Natural killer cell (primary cell): ENCODE measurements around the gene PARVB. TPM values are rescaled to one million over a fixed set of nuclear protein-coding genes. Genes with fewer than 3 reads are reported as not detected.

Source experiments
- ATAC-seq, 3 donors: fragments of 150-1000 bp in 2 of 3; fragments of 200-7000 bp in 1 of 3; cut with Tn5 transposase; 1 replicate in 1 of 3; 2 replicates in 2 of 3; pipeline ENCODE4 v1.10.0; 2021; ENCODE audit warnings: mild to moderate bottlenecking in 2 of 3, moderate library complexity in 2 of 3
- DNase-seq, 2 donors: peaks; one replicate each; pipeline versions ENCODE4 v3.0.0 to v3.0.0-alpha.2; 2013 to 2021; ENCODE audit warnings: mixed read lengths in 1 of 2
- H3K27ac ChIP-seq: one replicate; pipeline ENCODE4 v1.5.1; 2013; ENCODE audit warnings: mild to moderate bottlenecking, low read length
- H3K27me3 ChIP-seq: one replicate; pipeline ENCODE4 v1.6.1; 2013; ENCODE audit warnings: low read length; ENCODE audit not compliant: control insufficient read depth, insufficient read depth
- H3K36me3 ChIP-seq: one replicate; pipeline ENCODE4 v1.6.1; 2013; ENCODE audit warnings: low read length; ENCODE audit not compliant: control insufficient read depth, insufficient read depth
- H3K4me1 ChIP-seq: one replicate; pipeline ENCODE4 v1.6.1; 2013; ENCODE audit warnings: low read length; ENCODE audit not compliant: control insufficient read depth, insufficient read depth
- H3K4me3 ChIP-seq: one replicate; pipeline ENCODE4 v1.5.1; 2013; ENCODE audit warnings: low read length
- H3K9me3 ChIP-seq: one replicate; pipeline ENCODE4 v1.6.1; 2013; ENCODE audit warnings: low read length; ENCODE audit not compliant: control insufficient read depth, insufficient read depth
- H3K27ac Mint-ChIP-seq, 2 donors: one replicate each; pipeline ENCODE4 v1.8.0; 2022; ENCODE audit warnings: mild to moderate bottlenecking in 2 of 2, mixed read lengths in 2 of 2, moderate library complexity in 1 of 2
- H3K27me3 Mint-ChIP-seq, 2 donors: one replicate each; pipeline ENCODE4 v1.8.0; 2022; ENCODE audit warnings: low read depth in 2 of 2, mixed read lengths in 2 of 2
- H3K36me3 Mint-ChIP-seq: one replicate; pipeline ENCODE4 v1.8.0; 2022; ENCODE audit warnings: mixed read lengths
- H3K4me1 Mint-ChIP-seq, 2 donors: one replicate each; pipeline ENCODE4 v1.8.0; 2022; ENCODE audit warnings: mixed read lengths in 2 of 2
- H3K4me3 Mint-ChIP-seq: one replicate; pipeline ENCODE4 v1.8.0; 2022; ENCODE audit warnings: mild to moderate bottlenecking, moderate library complexity, mixed read lengths
- H3K9me3 Mint-ChIP-seq, 2 donors: one replicate each; pipeline ENCODE4 v1.8.0; 2022; ENCODE audit warnings: mixed read lengths in 2 of 2
- WGBS: methylation state at CpG from one replicate; pipeline ENCODE4 v1.1.7; 2013; ENCODE audit warnings: missing lambda C conversion rate; ENCODE audit not compliant: insufficient coverage; 5-methylcytosine and 5-hydroxymethylcytosine counted together
- intact Hi-C: fragments of 100-400 bp; cut with micrococcal nuclease; formaldehyde crosslinking; loops from one replicate; pipeline ENCODE4 v1.14.2; 2022
- total RNA-seq, 4 donors: library from RNA; stranded (reverse); fragments of 120-200 nt in 1 of 4; gene quantifications; one replicate each; pipeline versions ENCODE4 v1.2.3 to v1.2.4, GENCODE V29; 2013 to 2022
- TF ChIP-seq, protein P1 (sequence below): fragments of 200-600 bp; IDR thresholded peaks from one replicate; pipeline ENCODE4 v1.8.0; 2022; ENCODE audit warnings: antibody characterized with exemption

The PARVB gene
- total RNA-seq, 3 donors from 2014 or later (not counting 1 experiment from before 2014, with no cell fraction given): 2.9 to 12.5 (median 8.1) TPM

GRCh38 chr22:44144046-44144569, 120.0 kb downstream of the PARVB start:
- Mint-ChIP-seq H3K27me3 (peaks cover 0 to 5% of the 10 kb centered on the region in 2 donors), H3K36me3 (no peaks in the 10 kb centered on the region), H3K9me3 (no peaks in the 10 kb centered on the region), H3K4me1 (no peaks in the 10 kb centered on the region), H3K27ac (no peak overlapping the region), H3K4me3 (no peak overlapping the region)
- TF ChIP-seq, protein P1, sequence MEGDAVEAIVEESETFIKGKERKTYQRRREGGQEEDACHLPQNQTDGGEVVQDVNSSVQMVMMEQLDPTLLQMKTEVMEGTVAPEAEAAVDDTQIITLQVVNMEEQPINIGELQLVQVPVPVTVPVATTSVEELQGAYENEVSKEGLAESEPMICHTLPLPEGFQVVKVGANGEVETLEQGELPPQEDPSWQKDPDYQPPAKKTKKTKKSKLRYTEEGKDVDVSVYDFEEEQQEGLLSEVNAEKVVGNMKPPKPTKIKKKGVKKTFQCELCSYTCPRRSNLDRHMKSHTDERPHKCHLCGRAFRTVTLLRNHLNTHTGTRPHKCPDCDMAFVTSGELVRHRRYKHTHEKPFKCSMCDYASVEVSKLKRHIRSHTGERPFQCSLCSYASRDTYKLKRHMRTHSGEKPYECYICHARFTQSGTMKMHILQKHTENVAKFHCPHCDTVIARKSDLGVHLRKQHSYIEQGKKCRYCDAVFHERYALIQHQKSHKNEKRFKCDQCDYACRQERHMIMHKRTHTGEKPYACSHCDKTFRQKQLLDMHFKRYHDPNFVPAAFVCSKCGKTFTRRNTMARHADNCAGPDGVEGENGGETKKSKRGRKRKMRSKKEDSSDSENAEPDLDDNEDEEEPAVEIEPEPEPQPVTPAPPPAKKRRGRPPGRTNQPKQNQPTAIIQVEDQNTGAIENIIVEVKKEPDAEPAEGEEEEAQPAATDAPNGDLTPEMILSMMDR: no peak
- Histone ChIP-seq H3K9me3 (no peaks in the 10 kb centered on the region), H3K4me1 (no peaks in the 10 kb centered on the region), H3K36me3 (no peaks in the 10 kb centered on the region), H3K27ac (no peak overlapping the region), H3K27me3 (no peaks in the 10 kb centered on the region), H3K4me3 (no peak overlapping the region)
- intact Hi-C loops: no loop called here
- 87% methylated on average over 10 of the region's 10 CpGs for WGBS
- DNase-seq (no peak), ATAC-seq (no peak)

DNA sequence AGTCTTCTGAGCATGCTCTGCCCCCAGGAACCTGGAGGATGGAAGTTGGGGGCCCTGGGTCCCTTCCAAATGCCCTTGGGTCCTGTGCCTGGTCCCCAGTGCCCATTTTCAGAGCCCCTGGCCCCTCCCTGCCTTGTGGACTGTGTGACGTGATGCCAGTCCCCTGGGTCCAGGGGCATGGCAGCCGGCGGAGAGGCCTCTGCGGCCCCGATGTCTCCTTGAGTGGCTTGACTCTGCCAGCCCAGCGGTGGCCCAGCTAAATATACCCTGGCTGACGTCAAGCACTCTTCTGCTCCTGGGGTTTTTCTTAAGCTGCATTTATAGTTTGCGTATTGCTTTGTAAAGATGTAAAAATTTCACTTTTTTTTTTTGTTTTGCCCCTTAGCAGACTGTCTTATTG, 121.4 kb downstream of the PARVB start:
- 82% methylated on average over 8 of the region's 8 CpGs for WGBS
- TF ChIP-seq, protein P1: no peak
- Histone ChIP-seq H3K36me3 (no peaks in the 10 kb centered on the region), H3K9me3 (no peaks in the 10 kb centered on the region), H3K27ac (no peak overlapping the region), H3K4me3 (no peak overlapping the region), H3K4me1 (no peaks in the 10 kb centered on the region), H3K27me3 (no peaks in the 10 kb centered on the region)
- no peak for ATAC-seq
- intact Hi-C loops: no loop called here
- Mint-ChIP-seq H3K4me1 (no peaks in the 10 kb centered on the region), H3K4me3 (no peak overlapping the region), H3K27ac (no peak overlapping the region), H3K9me3 (no peaks in the 10 kb centered on the region), H3K27me3 (peaks cover 0 to 9% of the 10 kb centered on the region in 2 donors), H3K36me3 (no peaks in the 10 kb centered on the region)
- DNase-seq: no peak

- intact Hi-C loops: no loop called here
- no peak overlapping the region for H3K27ac Mint-ChIP-seq
- no peaks in the 10 kb centered on the region for H3K27me3 ChIP-seq
- H3K9me3 Mint-ChIP-seq: no peaks in the 10 kb centered on the region
- no peak overlapping the region for H3K4me3 ChIP-seq
- DNase-seq (no peak), ATAC-seq (peak in 1 of 3 donors; percentile 33)
- TF ChIP-seq, protein P1: no peak
- H3K4me1 ChIP-seq: no peaks in the 10 kb centered on the region
- WGBS: 91% methylated on average over 33 of the region's 33 CpGs
- H3K27ac ChIP-seq: no peak overlapping the region
- H3K27me3 Mint-ChIP-seq: peaks cover 0 to 12% of the 10 kb centered on the region in 2 donors
- H3K4me1 Mint-ChIP-seq: no peaks in the 10 kb centered on the region
- no peaks in the 10 kb centered on the region for H3K9me3 ChIP-seq
- H3K36me3 ChIP-seq: no peaks in the 10 kb centered on the region
- no peak overlapping the region for H3K4me3 Mint-ChIP-seq
- H3K36me3 Mint-ChIP-seq: no peaks in the 10 kb centered on the region
Measured at GRCh38 chr22:44146088-44146861, 122.2 kb downstream of the PARVB start.
